ENCODE data around the gene COL15A1. TPM values are rescaled to one million over a fixed set of nuclear protein-coding genes. Genes with fewer than 3 reads are reported as not detected.

The COL15A1 gene
- total RNA-seq, 4 donors from 2014 or later, result 25.8 to 55.3 (median 36.0) TPM

DNA sequence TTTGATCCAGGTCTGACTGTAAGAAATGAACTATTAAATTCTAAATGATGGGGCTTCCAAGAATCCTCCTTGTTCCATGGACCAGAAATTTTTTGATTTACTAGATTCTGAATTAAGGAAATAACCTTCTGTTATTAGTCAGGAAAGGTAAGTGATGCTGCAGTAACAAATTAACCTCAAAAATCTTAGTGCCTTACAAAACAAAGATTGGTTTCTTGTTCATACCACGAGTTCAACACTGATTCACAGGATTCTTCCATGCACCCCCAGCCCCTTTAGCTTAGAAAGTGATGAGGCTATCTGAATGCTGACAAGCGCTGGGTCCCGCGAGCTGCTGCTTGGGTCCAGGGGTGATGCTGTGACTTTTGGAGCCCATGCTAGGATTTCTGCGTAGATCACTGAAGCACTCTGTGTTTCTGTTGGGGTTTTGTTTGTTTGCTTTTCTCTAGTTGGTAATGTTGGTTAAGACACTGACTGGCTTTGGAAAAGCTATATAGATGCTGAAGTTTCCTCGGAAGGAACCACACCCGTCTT is 52.3 kb downstream of the COL15A1 start:
- H3K27ac ChIP-seq, result no peak overlapping the region
- no peaks in the 10 kb centered on the region for H3K9me3 ChIP-seq
- peaks cover 0 to 67% (median 18%) of the 10 kb centered on the region in 4 donors for H3K4me1 ChIP-seq
- H3K4me3 ChIP-seq, result no peak overlapping the region
- H3K36me3 ChIP-seq, result peaks cover 0 to 8% (median 0%) of the 10 kb centered on the region in 3 donors
- H3K27me3 ChIP-seq, result no peaks in the 10 kb centered on the region
- DNase-seq (ENCODE audit: low spot score in 2 of 2), result no peak
- 93% methylated on average over 7 of the region's 7 CpGs for WGBS, 2 donors
- TF ChIP-seq POLR2A (IDR thresholded peaks at IDR 0.05) (no peak), EP300 (IDR thresholded peaks at IDR 0.05) (no peak), CTCF (IDR thresholded peaks at IDR 0.05) (no peak)

DNA sequence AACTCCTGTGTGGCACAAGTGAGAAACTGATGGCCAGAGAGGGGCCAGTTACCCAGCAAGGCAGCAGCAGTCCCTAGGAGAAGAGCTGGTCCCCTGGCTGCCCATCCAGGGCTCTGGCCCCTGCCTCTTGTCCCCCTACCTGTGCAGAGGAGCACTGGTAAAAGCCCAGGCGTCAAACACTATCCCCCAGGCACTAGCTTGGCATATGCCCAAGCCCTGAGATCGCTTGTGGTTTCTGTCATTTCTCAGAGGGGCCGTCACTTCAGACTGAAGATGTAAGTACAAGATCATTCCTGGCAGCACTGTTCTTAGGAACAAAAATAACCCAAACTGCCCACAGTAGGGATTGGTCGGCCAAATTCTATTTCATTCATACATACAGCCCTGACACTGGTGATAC is 53.9 kb downstream of the COL15A1 start:
- peak overlapping the region in 2 of 4 donors; percentile 79 for H3K27ac ChIP-seq
- no peaks in the 10 kb centered on the region for H3K27me3 ChIP-seq
- no peaks in the 10 kb centered on the region for H3K36me3 ChIP-seq
- WGBS, 2 donors, result 40 to 45% methylated on average over 4 of the region's 4 CpGs
- TF ChIP-seq POLR2A (IDR thresholded peaks at IDR 0.05) (no peak), CTCF (IDR thresholded peaks at IDR 0.05) (no peak), EP300 (IDR thresholded peaks at IDR 0.05) (no peak)
- H3K4me1 ChIP-seq, result peaks cover 0 to 69% (median 18%) of the 10 kb centered on the region in 4 donors
- DNase-seq (ENCODE audit: low spot score in 2 of 2), result no peak
- H3K9me3 ChIP-seq, result no peaks in the 10 kb centered on the region
- H3K4me3 ChIP-seq, result no peak overlapping the region

DNA sequence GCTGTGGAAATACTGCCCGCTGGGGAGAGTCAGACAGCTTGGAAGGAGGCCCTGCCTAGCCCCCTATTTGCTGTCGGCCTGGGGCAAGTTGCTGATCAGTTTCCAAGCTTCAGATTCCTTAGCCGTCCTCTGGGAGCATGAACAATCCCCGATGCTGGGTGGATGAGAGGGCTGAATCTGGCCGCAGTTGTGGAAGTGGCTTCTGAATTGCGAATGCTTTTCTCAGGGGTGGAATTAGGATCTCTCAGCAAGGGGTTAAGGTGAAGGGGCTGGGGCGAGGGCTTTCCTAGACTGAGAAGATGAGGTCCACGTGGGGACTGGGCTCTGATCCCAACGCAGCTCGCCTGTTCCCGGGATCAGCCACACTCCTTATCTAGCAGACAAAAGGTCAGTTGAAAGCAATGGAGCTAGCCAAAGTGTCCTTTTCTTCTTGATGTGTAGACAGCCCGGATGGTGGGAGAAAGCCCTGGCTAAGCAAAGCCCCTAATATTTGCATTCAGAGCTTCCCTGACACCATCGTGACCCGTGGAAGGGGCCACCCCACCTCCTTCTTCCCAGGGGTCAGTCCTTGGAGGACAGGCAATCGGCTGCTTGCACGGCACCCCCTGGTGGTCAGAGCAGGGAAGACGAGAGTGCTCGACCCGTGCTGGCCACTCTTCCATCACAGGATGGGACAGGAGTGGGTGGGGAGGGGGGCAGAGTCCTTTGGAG is 54.9 kb downstream of the COL15A1 start:
- Histone ChIP-seq H3K36me3 (peaks cover 0 to 1% (median 0%) of the 10 kb centered on the region in 3 donors), H3K27ac (peak overlapping the region in 3 of 4 donors; percentile 35 to 79 (median 79)), H3K4me1 (peaks cover 0 to 60% (median 18%) of the 10 kb centered on the region in 4 donors), H3K4me3 (peak overlapping the region in 1 of 4 donors; percentile 4), H3K9me3 (no peaks in the 10 kb centered on the region), H3K27me3 (no peaks in the 10 kb centered on the region)
- peak; percentile 68 to 81 for DNase-seq (ENCODE audit: low spot score in 2 of 2)
- TF ChIP-seq EP300 (IDR thresholded peaks at IDR 0.05), result peak in 1 of 2 donors; percentile 29
- peak; percentile 79 to 95 (median 93) for TF ChIP-seq CTCF (IDR thresholded peaks at IDR 0.05)
- TF ChIP-seq POLR2A (IDR thresholded peaks at IDR 0.05), result no peak
- WGBS, 2 donors, result 7 to 9% methylated on average over 19 of the region's 19 CpGs

GRCh38 chr9:98999152-98999525 is 55.4 kb downstream of the COL15A1 start:
- TF ChIP-seq CTCF (IDR thresholded peaks at IDR 0.05) (no peak), EP300 (IDR thresholded peaks at IDR 0.05) (no peak), POLR2A (IDR thresholded peaks at IDR 0.05) (no peak)
- Histone ChIP-seq H3K4me1 (peaks cover 0 to 55% (median 17%) of the 10 kb centered on the region in 4 donors), H3K4me3 (no peak overlapping the region), H3K27ac (peak overlapping the region in 3 of 4 donors; percentile 4 to 79 (median 79)), H3K36me3 (peaks cover 0 to 7% (median 0%) of the 10 kb centered on the region in 3 donors), H3K9me3 (no peaks in the 10 kb centered on the region), H3K27me3 (no peaks in the 10 kb centered on the region)
- no peak for DNase-seq (ENCODE audit: low spot score in 2 of 2)
- WGBS, 2 donors, result 38 to 43% methylated on average over 6 of the region's 6 CpGs

All from tibial nerve (tissue), 4 donors.